HG03175 (cell line): ENCODE data around the gene KCNA2.

Source experiments
- ATAC-seq: cut with Tn5 transposase; IDR thresholded peaks from one replicate; pipeline ENCODE4 v1.9.1; 2021; ENCODE audit warnings: mild to moderate bottlenecking, moderate library complexity; ENCODE audit not compliant: unreplicated experiment

The KCNA2 gene

DNA sequence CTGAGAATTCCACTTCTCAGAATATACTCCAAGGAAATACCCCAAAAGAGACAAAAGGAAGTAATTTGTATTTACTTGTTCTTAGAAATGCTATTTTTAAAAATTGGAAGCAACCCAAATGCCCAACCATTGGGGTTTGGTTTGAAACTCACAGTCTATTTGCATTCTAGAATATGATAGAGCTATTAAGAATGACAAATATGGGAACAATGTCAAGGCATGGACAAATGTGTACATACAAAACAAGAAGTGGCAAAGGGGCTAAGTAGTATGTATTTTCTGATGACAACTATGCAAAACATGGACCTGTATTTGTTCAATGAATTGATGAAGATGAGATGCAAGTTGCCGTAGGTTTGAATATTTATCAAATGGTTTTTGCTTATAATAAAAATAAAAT lies 32.8 kb downstream of the KCNA2 start:
- no peak for ATAC-seq

DNA sequence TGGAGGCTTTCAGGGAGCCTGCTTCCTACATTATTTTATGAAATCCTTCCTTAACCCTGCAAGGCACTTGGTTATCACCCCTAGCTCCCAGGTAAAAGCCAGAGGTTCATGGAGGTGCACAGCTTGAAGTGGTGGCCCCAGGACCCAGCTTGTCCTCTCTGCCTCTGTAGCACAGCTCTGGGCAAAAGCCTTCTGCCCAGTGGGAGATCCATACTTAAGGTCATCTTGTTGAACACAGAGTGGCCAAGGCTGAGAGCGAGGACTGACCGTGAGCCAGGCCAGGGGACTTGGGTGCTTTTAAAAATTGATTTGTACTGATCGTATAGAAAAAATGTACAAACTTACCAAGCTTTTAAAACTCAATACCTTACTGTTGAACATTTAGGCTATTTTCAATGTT lies 33.4 kb downstream of the KCNA2 start:
- ATAC-seq, result no peak

DNA sequence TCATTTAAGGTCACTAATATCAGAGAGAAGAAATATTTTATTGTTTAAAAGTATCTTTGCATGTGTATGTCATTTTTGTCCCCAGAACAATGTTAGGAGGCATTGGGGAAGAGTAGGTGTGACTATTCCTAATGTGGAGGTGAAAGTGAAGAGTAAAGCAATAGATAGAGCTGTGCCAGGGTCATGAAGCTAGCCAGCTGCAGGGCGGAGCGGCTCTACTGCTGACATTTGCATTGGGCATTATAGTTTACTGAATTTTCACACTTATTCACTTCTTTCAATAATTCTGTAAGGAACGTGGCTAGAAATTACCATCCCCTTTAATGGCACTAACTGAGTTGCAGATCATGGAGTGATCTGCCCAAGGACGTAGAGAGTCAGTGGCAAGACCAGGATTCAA lies 35.3 kb downstream of the KCNA2 start:
- ATAC-seq, result no peak

DNA sequence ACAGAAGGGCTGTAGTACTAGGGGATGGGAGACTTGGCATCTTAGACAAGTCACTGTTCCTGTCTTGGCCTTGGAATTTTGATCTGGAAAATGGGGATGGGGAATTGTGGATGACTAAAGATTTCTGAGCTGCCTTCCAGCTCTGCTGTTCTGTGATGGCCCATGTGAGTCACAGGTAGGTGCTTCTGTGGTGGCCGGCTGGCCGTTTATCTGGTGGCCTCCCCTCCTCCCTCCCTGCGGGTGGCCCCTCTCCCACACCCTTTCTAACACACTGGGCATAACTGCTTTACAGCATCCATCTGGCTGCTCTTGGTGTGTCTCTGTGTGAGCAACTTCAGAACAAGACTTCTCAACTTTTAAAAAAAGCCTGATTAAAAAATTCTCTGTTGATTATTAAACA lies 35.9 kb downstream of the KCNA2 start:
- no peak for ATAC-seq

DNA sequence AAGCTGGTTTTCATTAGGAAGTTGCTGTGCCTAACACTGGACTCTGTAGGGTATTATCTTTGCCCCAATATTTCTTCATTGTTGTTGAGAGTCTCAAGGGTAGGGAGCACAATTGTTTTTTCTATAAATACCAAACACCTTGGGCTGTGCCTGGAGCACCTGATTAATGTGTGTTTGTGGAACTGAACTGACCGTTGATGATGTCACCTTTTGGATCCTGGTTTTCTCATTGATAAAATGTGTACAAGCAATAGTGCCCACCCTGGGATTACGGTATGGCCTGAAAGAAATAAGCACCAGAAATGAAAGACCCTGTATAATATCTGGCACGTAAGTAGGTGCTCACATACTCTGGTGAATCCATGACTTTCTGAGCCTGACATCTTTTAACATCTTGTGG lies 39.3 kb downstream of the KCNA2 start:
- ATAC-seq, result no peak

DNA sequence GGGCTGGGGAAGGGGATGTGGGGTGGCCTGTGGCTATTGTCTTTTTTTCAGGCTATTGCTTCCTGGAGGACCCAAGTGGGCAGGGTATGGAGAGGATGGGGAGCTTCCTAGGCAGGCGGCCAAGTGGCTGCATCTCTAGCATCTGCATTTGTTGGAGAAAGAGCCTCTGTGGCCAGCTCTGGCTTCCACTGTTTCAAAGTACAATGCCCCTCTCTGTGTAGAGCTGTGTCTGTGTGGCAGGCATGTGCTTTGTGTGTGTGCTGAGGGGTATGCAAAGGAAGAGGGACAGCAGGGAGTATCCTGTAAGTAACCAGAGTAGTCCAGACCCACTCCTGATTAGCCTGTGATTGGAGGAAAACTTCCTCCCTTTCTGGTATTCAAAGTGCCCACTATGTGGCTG lies 40.6 kb downstream of the KCNA2 start:
- ATAC-seq, result no peak

DNA sequence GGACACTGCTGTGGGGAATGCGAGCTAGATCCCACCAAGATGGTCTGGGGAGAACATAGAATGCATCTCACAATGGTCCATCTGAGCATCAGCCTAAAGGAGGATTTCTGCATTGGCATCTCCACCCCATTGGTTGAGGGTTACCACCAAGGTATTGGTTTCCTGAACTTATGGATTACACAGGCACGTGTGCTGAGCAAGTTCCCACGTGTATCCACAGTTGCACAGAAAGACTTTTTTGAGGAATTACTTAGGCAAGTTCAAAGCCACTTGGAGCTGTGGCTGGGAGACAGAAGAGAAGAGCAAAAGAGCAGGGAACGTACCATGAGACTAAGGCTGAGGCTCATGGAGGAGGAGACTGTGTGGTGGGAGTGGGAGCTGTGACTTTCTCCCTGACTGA lies 43.1 kb downstream of the KCNA2 start:
- no peak for ATAC-seq

DNA sequence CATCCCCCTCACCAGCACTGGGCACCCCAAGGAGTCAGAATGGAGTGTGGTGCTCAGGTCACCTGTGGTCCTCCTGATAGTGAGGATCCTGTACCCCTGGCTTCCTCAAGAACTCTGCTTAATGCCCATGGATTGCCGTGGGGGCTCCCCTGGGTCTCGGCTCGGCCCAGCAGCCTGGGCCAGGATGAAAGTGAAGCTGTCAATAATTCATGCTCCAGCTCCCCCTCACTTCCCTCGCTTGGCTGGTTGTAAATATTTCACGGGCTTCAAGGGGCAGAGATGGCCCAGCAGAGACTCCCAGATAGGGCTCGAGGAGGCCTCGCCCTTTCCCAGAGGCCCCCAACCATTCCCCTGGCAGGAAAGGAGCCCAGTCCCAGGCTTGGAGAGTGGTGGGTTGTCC lies 44.6 kb downstream of the KCNA2 start:
- no peak for ATAC-seq

DNA sequence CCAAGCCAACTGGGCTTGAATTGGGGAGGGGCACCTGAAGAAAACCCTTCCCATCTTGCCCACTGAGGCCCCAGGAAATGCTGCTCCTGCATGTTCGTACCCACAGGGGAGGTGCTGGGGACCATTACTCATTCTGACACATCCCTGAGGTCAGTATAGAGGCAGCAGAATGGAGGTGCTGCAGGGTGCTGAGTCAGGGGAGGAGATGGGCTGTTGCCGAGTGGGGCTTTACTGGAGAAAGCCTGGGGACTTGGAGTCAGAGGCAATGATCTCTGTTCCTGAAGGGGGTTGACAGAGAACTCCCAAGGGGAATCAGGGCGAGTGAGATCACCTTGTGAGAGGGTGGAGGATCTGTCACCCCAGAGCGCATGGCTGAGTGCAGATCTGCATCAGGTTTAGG lies 47.0 kb downstream of the KCNA2 start:
- ATAC-seq, result no peak

DNA sequence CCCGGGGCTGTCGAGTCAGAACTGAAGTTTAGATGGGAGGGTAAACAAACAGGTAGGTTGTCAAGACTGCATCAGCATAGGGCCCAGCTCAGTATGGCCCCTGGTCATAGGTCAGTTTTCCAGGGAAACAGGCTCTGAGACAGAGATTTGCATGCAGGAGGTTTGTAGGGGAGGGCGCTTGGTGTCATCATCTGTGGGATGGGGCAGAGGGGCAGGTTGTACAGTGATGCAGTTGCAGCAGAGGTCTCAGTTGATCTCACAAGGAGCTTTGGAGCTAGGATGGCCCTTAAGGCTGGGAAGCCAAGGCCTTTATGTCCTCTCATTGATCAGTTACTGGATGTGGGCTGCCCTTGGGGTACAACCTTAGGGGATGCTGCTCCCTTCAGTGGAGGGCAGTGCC lies 48.7 kb downstream of the KCNA2 start:
- ATAC-seq, result no peak

DNA sequence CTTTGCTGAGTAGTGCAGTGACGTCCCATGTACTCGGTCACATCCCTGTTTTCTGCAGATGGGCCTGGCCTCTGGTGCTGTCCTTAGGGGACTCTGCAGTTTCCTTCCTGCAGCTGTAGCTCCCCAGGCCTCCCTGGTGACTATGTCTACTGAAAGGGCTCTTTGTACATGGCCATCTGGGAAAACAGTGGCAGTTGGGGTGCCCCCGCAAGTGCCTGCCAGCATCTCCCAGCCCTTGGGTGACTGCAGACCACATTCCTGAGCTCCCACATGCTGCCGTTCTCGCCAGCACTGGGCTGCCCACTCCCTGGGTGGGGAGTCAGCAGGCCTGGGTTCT lies 49.7 kb downstream of the KCNA2 start:
- ATAC-seq, result no peak

DNA sequence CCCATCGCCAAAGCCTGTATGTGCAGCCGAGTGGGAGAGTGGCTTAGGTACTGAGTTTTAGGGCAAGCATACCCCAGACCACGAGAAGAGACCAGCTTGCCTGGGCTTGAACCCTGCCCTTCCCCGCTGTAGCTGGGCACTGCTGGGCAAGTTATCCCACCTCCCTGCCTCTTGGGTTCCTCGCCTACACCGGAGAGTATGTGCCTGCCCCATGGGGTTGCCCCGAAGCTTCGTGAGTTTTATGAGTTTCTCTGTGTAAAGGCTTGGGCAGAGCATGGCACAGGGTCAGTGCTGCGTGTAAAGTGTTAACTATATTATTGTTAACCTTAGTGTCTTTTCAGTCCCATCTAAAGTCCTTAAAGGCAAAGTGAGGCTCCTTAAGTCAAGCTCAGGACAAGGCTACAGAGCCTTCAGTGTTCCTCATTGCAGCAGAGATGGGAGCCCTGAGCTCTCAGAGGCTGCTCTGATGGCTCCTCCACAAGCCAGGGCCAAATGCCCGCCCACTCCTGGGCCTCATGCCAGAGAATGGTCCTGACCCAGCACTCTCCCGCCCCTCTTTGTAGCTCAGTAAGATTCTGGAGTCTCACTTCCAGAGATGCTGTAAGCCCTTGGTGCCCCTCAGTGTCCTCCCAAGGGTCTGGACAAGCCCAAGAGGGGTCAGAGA lies 50.2 kb downstream of the KCNA2 start:
- no peak for ATAC-seq

DNA sequence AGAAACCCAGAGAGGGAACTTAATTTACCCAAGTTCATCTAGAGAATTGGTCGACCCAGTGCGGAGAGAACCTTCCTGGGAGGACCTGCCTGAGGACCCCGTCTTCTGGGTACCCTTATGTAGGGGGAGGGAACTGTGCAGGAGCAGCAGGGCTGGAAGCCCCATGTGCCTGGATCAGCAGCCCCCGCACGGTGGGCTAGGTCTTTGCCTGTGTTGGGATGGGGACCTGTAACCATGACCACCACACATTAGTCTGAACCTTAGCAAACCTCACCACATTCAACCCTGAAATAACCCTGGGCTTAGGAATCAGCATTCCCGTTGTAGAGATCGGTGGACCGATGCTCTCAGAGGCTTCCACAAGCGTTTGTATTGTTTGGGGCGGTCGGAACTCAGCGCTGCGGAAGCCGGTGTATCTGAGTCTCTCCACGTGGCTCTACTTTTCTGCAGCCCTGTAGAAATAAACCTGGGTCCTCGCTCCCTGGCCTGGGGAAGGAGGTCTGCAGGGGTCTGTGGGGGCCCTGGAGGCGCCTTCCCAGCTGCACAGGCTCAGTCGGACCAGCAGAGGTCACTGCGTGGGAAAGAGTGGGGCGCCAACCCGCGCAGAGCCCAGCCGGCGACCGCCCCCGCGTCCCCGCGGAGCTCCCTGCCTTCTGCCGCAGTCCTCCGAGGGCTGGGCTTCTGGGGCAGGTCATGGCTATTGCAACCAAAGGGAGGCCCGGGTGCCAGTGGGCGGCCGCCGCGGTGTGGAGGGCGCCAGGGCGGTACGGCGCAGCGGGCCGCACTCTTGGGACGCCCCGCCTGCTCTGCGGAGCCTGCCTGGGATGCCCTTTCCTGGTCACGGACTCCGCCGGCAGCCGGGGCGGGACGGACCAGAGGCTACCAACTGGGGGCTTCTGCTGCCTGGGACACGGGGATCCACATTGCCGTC lies 51.0 kb downstream of the KCNA2 start:
- no peak for ATAC-seq

DNA sequence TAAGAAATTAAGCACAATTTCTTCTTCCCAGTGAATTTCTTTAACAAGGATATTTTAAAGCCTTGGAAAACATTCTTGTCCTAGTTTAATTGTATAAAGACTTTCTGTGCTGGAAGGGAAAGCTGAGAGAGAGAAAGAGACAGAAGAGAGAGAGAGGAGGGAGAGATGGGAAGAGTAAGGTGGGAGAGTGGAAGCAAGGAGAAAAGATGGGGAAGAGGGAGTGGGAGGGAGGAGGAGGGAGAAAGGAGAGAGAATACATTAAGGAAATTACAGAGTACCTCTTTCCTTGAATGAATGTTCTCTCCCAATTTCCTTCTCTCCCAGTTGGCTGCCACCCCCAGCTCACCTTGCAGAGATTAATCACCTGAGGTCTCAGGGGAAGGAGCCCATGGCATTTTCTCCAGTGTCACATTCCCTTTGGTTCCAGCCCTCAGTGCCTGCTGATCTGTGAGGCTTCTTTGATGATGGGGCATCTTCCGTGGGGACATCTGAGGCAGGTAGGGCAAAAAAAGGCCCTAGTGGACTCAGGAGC lies 54.8 kb downstream of the KCNA2 start:
- ATAC-seq, result no peak

DNA sequence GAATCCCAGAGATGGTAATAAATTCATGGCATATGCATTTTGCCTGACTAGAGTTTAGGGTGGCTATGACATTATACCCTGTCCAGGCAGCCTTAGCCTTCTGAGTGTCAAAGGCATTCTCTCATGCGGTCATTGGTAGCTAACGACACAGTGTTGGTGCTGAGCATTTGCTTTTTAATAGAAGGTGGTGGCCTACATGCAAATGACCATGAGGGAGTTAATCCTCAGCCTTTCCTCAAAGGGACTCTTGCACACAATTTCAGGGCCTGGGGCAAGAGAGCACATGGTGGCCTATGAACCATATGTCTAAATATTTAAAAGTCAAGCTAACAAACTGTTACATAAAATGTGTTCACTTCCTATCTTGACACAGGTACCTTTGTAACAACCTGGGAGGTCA lies 56.3 kb downstream of the KCNA2 start:
- ATAC-seq, result no peak

DNA sequence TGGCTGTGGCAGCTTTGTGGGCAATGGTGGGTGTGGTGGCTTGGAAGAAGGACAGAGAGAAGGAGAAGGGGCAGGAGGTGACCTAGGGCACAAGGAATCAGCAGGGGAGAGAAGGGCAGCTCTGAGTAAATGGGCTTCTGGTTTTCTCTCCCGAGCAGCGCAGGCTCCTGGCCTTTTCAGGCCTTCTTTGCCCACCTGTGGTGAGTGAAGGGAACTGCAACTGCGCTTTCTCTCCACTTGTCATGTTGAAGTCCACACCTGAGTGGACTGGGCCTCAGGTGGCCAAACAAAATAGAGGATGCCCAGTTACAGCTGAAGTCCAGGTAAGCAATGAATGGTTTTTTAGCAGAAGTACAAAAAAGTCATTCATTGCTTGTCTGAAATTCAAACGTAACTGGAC lies 57.8 kb downstream of the KCNA2 start:
- ATAC-seq, result no peak

DNA sequence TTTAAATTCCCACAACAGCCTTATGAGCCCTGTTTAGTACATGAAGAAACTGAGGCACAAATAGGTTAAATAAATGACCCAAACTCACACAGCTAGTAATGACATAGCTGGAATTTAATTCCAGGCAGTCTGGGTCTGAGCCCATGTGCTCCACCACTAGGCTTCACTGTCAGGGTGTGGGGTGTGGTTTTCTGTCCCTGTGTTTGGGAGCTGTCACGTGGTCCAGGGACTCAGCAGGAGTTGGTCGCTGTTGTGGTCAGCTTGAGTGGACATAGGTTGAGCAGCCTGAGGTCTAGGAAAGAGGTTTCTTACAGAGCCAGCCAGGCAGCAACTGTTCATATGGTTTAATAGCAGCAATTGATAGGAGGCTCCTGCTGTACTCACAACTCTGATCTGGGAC lies 59.1 kb downstream of the KCNA2 start:
- no peak for ATAC-seq

DNA sequence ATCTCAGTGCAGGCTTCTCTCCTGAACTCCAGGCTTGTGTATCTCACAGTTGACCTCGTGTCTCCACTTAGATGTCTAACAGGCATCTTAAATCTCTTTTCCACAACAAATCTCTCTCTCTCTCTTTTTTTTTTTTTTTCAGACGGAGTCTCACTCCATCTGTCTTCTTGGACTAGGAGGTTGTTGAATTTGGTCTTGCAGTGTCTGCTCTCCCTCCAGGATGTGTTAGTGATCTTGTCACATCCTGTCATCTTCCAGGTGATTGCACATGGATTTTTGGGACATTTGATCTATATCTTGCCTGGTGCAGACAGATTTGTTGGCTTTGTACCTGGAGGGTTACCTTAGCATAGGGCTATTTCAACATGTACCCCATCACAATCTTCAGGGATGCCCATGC lies 60.7 kb downstream of the KCNA2 start:
- ATAC-seq, result no peak

DNA sequence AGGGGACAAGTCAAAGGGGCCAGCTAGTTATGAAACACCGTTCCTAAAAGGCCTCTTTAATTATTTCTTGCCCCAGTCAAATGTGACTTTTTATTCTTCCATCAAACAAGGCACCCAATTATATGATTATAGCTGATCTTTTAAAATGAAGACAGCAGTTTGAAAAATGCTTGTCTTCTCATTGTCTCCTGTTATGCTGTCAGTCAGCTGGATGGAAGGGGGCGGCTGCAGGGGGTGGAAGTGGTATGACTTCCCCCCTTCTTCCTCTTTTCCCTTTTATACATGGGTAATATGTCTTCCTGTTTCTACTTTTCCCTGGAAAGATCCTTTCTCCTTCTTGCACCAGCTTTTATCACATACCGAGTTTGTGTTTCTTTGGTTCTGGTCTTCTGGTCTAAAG lies 61.4 kb downstream of the KCNA2 start:
- no peak for ATAC-seq
